DOHH2 (cell line): Measurements from ENCODE around the gene SLC12A4.

ENCODE experiments used
- EZH2phosphoT487 ChIP-seq: fragments of 200-600 bp; sonication (generic); IDR thresholded peaks from 2 replicates; pipeline ENCODE4 v1.6.1; 2017; ENCODE audit warnings: borderline replicate concordance, mild to moderate bottlenecking, antibody characterized with exemption, low read length, moderate library complexity, mixed read lengths
- TF ChIP-seq, protein P1 (sequence below): fragments of 200-600 bp; sonication (generic); IDR thresholded peaks from one replicate; pipeline ENCODE4 v1.5.1; 2014; ENCODE audit warnings: antibody characterized with exemption, mild to moderate bottlenecking, low read depth, low read length; ENCODE audit not compliant: poor library complexity, severe bottlenecking

DNA sequence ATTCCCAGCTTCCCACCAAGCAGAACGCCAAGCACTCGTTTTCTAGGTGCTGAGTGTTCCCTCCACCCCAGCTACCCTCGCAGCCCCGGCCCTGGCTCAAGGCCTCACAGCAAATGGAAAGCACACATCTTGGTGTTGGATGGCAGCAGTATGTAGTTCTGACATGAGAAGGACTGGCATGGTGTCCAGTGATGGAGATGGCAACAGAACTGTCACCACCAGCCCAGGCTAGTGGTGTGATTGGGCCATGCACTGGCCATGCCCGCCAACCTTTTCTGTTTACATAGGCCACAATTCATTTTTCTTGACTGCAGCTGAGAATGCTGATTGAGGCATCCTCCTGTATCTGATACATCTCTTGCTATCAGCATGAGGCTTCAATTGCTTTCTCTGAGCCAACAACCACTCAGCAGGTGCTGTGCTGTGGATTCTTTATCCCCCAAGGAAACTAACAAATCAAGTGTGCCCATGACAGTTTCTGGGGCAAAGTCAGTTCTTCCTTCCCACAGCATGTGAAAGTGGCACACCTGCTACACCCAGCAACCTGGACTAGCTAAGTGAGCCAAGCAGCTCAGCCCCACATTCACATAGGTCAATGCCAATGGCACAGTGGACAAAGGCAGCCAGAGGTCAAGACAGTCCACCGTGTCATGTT is 3.8 kb downstream of the SLC12A4 start:
- TF ChIP-seq, protein P1, sequence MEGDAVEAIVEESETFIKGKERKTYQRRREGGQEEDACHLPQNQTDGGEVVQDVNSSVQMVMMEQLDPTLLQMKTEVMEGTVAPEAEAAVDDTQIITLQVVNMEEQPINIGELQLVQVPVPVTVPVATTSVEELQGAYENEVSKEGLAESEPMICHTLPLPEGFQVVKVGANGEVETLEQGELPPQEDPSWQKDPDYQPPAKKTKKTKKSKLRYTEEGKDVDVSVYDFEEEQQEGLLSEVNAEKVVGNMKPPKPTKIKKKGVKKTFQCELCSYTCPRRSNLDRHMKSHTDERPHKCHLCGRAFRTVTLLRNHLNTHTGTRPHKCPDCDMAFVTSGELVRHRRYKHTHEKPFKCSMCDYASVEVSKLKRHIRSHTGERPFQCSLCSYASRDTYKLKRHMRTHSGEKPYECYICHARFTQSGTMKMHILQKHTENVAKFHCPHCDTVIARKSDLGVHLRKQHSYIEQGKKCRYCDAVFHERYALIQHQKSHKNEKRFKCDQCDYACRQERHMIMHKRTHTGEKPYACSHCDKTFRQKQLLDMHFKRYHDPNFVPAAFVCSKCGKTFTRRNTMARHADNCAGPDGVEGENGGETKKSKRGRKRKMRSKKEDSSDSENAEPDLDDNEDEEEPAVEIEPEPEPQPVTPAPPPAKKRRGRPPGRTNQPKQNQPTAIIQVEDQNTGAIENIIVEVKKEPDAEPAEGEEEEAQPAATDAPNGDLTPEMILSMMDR: no peak
- TF ChIP-seq EZH2phosphoT487: no peak
